Small intestine (tissue), 7 donors: ENCODE measurements around the gene ANKRD18B. TPM values are rescaled to one million over a fixed set of nuclear protein-coding genes. Genes with fewer than 3 reads are reported as not detected.
"Not testable (repeated sequence)": the region's sequence is repeated elsewhere in the genome, so short reads cannot be mapped to it uniquely, and the experiment has no call there.

ENCODE experiments used
- DNase-seq, 2 donors: peaks; one replicate each; pipeline versions ENCODE4 v3.0.0 to v3.0.0-alpha.2; 2013
- FAIRE-seq: peaks from 2 replicates; lab custom pipeline; 2012; peaks lifted over from hg19 to GRCh38; lab: Jason Lieb, UNC
- H3K27ac ChIP-seq, 3 donors: one replicate each; pipeline ENCODE4 v1.5.1; 2013; ENCODE audit warnings: low read length in 2 of 3, mild to moderate bottlenecking in 2 of 3, control low read depth in 1 of 3, inconsistent platforms in 1 of 3, low read depth in 1 of 3, moderate library complexity in 1 of 3
- H3K27me3 ChIP-seq, 3 donors: one replicate each; pipeline ENCODE4 v1.6.1; 2013; ENCODE audit warnings: low read length in 3 of 3, inconsistent platforms in 1 of 3; ENCODE audit not compliant: control insufficient read depth in 3 of 3, insufficient read depth in 3 of 3
- H3K36me3 ChIP-seq, 3 donors: one replicate each; pipeline ENCODE4 v1.6.1; 2013; ENCODE audit warnings: low read length in 3 of 3, inconsistent platforms in 1 of 3, low read depth in 1 of 3, mild to moderate bottlenecking in 1 of 3, moderate library complexity in 1 of 3; ENCODE audit not compliant: control insufficient read depth in 3 of 3, insufficient read depth in 2 of 3
- H3K4me1 ChIP-seq, 3 donors: one replicate each; pipeline ENCODE4 v1.6.1; 2013; ENCODE audit warnings: low read length in 2 of 3, inconsistent platforms in 1 of 3, low read depth in 1 of 3, mild to moderate bottlenecking in 1 of 3, moderate library complexity in 1 of 3; ENCODE audit not compliant: control insufficient read depth in 3 of 3, insufficient read depth in 2 of 3
- H3K4me3 ChIP-seq, 3 donors: one replicate each; pipeline ENCODE4 v1.5.1; 2013; ENCODE audit warnings: low read length in 3 of 3, control low read depth in 1 of 3, inconsistent platforms in 1 of 3, low read depth in 1 of 3, mild to moderate bottlenecking in 1 of 3, moderate library complexity in 1 of 3
- H3K9me3 ChIP-seq, 2 donors: one replicate each; pipeline ENCODE4 v1.6.1; 2013; ENCODE audit warnings: low read depth in 1 of 2, low read length in 1 of 2; ENCODE audit not compliant: control insufficient read depth in 2 of 2, insufficient read depth in 1 of 2
- WGBS, 3 donors: extraction: QIAGEN DNeasy Blood & Tissue Kit; methylation state at CpG; one replicate each; pipeline ENCODE4 v1.1.7; 2013; 5-methylcytosine and 5-hydroxymethylcytosine counted together
- polyA plus RNA-seq, 4 donors: library from polyadenylated mRNA; stranded (reverse) in 3 of 4; unstranded in 1 of 4; fragments of 200-250 nt in 3 of 4; fragments of 120-200 nt in 1 of 4; gene quantifications; one replicate each; pipeline versions ENCODE4 v1.2.1 to v1.2.3, GENCODE V29; 2013
- donor health status: healthy with polysubstance abuse.
- donor health status: control.
- donor health status: control.
- donor health status: Bipolar disorder and iron deficiency.
- donor health status: healthy.

The ANKRD18B gene
- polyA plus RNA-seq, 4 donors: 0.13 to 0.48 TPM; not detected in 2

DNA sequence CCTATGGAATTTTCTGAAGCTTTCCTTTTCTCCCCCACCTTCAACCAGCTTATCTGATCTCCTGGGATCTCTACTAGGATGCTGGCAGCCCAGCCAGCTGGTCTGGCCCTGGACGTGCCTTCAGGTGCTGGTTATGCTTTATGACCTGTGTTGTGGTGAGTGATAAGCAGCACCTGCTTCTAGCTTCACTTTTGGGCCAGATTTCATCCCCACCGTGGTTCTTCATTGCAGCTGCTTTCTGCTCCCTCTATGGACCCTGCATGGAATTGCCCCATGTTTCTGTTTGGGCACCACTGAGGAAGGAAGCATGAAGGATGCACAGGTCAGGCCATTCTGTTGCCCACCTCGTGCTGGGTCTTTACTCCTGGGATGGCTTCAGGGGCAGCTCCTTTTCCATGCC, 80.2 kb downstream of the ANKRD18B start:
- 8 to 22% (median 20%) methylated on average over 3 of the region's 3 CpGs for WGBS, 3 donors
- H3K9me3 ChIP-seq, DNase-seq, H3K27me3 ChIP-seq, H3K27ac ChIP-seq, H3K4me3 ChIP-seq, H3K36me3 ChIP-seq, H3K4me1 ChIP-seq, FAIRE-seq: not testable (repeated sequence)

DNA sequence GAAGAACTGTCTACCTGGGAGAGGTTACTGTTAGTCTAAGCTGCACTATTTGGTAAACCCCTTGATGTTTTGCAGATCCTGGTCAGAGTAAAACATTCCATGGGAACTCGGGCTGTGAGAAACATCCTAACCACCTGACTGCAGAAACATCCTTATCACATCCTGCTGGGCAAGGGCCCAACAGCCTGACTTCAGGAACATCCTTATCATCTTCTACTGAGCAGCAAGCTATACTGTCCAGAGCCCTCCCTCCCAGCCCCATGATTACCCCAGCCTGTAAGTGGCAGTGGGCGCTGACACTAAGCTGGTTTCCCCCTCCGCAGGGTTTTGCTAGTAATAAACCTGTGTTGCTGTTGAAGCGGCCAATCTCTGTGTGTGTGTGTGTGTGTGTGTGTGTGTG, 80.9 kb downstream of the ANKRD18B start:
- not testable (repeated sequence) for H3K36me3 ChIP-seq, H3K9me3 ChIP-seq, H3K4me1 ChIP-seq, FAIRE-seq, H3K27me3 ChIP-seq, H3K27ac ChIP-seq, H3K4me3 ChIP-seq
- DNase-seq: peak in 1 of 2 donors; percentile 14
- WGBS, 3 donors: 55 to 73% (median 60%) methylated on average over 4 of the region's 4 CpGs

DNA sequence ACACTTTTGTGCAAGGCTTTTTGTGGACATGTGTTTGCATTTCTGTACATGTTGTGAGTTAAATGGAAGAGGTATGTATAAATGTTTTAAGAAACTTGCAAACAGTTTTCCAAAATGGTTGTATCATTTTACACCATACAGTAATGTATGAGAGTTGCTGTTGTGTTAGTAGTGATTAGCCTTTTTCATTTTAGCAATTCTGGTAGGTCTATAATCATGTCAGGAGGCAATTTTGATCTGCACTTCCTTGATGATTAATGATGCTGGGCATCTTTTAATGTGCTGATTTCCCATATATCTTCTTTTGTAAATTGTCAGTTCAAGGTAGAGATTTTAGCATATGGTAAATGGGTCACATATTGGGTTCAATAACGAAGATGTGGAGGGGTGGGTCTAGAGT, 87.3 kb downstream of the ANKRD18B start:
- 58 to 76% (median 74%) methylated on average over 1 of the region's 1 CpG for WGBS, 3 donors
- no peak for DNase-seq
- Histone ChIP-seq H3K4me3 (no peak overlapping the region), H3K27me3 (peaks cover 0 to 3% (median 0%) of the 10 kb centered on the region in 3 donors), H3K4me1 (no peaks in the 10 kb centered on the region), H3K27ac (no peak overlapping the region), H3K36me3 (no peaks in the 10 kb centered on the region), H3K9me3 (peaks cover 0 to 5% of the 10 kb centered on the region in 2 donors)
- FAIRE-seq: no peak

DNA sequence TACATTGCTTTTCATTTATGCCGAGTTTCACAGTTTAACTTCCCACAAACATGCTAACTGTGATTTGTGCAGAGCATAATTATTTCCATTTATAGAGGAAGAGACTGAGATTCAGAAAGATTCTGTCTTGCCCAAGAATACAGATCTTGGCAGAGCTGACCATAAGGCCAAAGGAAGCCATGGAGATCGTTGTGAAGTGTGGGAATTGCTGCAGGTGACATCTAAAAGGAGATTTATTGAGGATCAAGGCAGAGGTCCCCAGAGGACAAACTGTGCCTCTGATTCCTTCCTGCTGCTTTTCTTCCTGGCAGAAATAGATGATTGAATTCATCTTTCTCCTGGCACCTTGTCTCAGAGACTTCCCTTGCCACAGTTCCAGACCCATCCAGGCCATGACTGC, 88.4 kb downstream of the ANKRD18B start:
- not testable (repeated sequence) for DNase-seq, H3K27ac ChIP-seq, H3K9me3 ChIP-seq, H3K4me1 ChIP-seq, H3K4me3 ChIP-seq, H3K27me3 ChIP-seq, FAIRE-seq, H3K36me3 ChIP-seq
- 38 to 58% (median 44%) methylated on average over 2 of the region's 2 CpGs for WGBS, 3 donors

DNA sequence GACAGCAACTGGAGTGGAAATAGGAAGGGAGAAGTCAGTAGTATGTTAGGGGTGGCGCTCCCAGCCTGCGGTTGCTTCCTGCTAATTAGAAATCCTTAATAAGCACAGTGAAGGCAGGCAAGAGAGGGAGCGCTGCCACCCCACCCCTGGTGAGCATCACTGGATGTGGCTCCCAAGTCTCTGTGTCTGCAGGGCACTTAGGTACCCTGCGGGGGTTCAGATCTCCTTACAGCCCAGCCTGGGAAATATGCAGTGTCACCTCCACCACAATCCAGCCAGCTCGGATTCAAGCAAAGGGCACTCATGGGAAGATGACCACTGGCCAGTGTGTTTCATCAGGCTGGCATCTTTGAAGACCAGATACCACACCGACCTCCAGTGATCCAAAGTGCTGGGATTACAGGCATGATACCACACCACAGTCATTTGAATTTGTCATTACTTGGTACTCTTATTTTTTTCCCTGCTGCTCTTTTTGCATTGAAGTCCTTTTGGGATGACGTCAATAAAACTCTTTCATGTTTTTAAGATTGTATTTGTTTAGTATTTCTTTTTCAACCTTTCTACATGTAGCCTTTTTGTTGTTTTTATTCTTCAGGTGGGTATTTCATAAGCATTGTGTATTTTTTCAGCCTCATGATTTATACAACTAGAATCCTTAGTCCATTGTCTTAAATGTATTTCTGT, 90.1 kb downstream of the ANKRD18B start:
- FAIRE-seq: no peak
- no peaks in the 10 kb centered on the region for H3K4me1 ChIP-seq
- no peak overlapping the region for H3K27ac ChIP-seq
- no peak overlapping the region for H3K4me3 ChIP-seq
- peaks cover 0 to 3% (median 0%) of the 10 kb centered on the region in 3 donors for H3K27me3 ChIP-seq
- no peaks in the 10 kb centered on the region for H3K36me3 ChIP-seq
- 84 to 89% (median 86%) methylated on average over 7 of the region's 7 CpGs for WGBS, 3 donors
- DNase-seq: no peak
- peaks cover 0 to 5% of the 10 kb centered on the region in 2 donors for H3K9me3 ChIP-seq

DNA sequence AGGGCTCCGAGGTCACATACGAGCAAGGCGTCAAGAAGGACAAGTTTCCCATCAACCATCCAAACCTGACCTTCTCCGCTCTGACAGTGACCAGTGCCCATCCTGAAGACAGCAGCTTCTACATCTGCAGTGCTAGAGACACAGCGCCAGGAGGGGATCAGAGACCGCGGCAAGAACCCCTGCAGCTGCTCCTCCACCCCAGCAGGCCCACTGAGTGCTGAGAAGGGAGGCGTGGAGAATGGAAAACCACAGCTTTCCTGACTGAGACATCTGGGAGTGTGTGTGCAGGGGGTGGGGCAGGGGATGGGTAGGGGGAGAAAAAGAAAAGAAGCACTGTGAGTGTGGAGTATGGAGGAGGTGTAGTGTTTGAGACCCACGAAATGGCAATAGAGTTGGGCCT, 94.3 kb downstream of the ANKRD18B start:
- H3K36me3 ChIP-seq, H3K27me3 ChIP-seq, DNase-seq, FAIRE-seq, H3K27ac ChIP-seq, H3K4me1 ChIP-seq, H3K4me3 ChIP-seq, H3K9me3 ChIP-seq: not testable (repeated sequence)
- WGBS, 3 donors: 84 to 87% (median 85%) methylated on average over 9 of the region's 9 CpGs

DNA sequence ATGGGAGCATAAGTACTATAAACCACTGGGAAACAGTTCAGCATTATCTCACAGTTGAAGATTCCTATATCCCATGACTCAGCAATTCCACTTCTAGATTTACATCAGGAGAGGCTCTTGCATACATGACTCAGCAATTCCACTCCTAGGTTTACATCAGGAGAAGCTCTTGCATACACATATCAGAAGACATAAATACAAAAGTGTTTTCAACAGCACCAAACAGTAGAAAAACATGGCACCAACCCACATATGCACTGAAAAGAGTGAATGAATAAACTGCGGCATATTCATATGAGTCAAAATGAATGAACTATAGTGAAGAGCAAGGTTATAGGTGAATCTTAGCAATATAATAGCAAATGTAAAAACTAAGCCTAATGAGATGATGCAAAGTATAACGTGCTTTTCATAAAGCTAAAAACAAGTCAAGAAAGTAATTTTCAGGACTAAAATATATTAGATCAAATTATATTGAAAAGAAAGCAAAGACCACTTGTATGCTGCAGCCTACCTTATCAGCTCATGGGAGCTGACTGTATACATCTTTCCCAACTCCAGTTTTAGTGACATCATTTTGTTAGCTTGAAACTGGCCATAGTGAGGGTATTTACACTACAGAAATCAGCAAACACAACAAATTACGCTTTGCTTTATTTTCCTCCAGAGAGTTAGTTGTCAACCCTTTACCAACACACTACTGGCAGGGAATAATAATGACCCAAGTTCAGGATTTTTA, 95.8 kb downstream of the ANKRD18B start:
- Histone ChIP-seq H3K27me3 (peaks cover 0 to 8% (median 0%) of the 10 kb centered on the region in 3 donors), H3K4me1 (no peaks in the 10 kb centered on the region), H3K27ac (no peak overlapping the region), H3K4me3 (no peak overlapping the region), H3K9me3 (no peaks in the 10 kb centered on the region), H3K36me3 (no peaks in the 10 kb centered on the region)
- WGBS, 3 donors: 43 to 73% (median 47%) methylated on average over 3 of the region's 3 CpGs
- DNase-seq (peak in 1 of 2 donors; percentile 17), FAIRE-seq (no peak)

DNA sequence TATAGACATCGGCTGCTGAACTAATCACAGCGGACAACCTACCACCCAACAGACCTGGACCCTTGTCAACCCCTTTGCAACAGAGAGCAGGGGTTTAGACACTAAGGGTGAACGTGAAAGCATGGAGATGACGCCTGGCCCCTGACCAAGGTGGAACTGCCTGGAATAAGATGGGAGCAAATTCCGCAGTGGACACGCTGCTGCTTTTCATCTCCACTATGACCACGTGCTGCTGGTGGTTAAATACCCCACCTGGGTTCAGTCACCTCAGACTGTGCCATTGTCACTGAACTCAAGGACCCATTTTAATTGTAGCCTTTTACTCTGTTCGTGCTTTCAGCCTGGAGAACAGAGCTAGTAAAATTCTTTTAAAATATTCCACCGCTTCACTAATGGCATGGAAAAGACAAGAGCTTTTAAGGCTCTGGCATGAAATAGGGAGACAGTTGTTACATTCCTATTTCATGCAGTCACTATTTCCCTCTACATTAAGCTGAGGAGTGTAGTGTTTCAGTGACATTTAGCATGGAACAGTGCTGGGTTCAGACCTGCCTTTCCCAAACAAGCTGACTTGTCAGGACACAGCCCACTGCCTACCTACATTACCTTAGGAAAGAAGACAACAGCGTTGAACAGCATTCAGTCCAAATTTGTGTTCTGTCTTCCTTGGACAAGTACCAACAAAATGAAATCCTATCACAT, 96.8 kb downstream of the ANKRD18B start:
- FAIRE-seq (no peak), DNase-seq (no peak)
- no peaks in the 10 kb centered on the region for H3K4me1 ChIP-seq
- no peak overlapping the region for H3K4me3 ChIP-seq
- WGBS, 3 donors: 57 to 72% (median 61%) methylated on average over 10 of the region's 10 CpGs
- H3K27ac ChIP-seq: no peak overlapping the region
- H3K36me3 ChIP-seq: no peaks in the 10 kb centered on the region
- peaks cover 0 to 8% (median 0%) of the 10 kb centered on the region in 3 donors for H3K27me3 ChIP-seq
- no peaks in the 10 kb centered on the region for H3K9me3 ChIP-seq
